Kidney (tissue), 14 donors: Measurements from ENCODE around the gene INO80. TPM values are rescaled to one million over a fixed set of nuclear protein-coding genes. Genes with fewer than 3 reads are reported as not detected.

Source experiments
- DNase-seq, 5 donors: peaks; one replicate each; pipeline ENCODE4 v3.0.0-alpha.2; 2013 to 2020
- FAIRE-seq: peaks from 2 replicates; lab custom pipeline; 2012; peaks lifted over from hg19 to GRCh38; lab: Jason Lieb, UNC
- H3K27ac ChIP-seq, 2 donors: one replicate each; pipeline ENCODE4 v1.7.0; 2013; ENCODE audit warnings: low read depth in 2 of 2, low read length in 2 of 2, inconsistent platforms in 1 of 2
- H3K27me3 ChIP-seq: one replicate; pipeline ENCODE4 v1.7.1; 2013; ENCODE audit warnings: low read length, inconsistent platforms; ENCODE audit not compliant: control insufficient read depth, insufficient read depth
- H3K36me3 ChIP-seq, 3 donors: one replicate each; pipeline versions ENCODE4 v1.7.0 to v1.7.1; 2013; ENCODE audit warnings: low read length in 3 of 3, control low read depth in 1 of 3, inconsistent platforms in 1 of 3; ENCODE audit not compliant: insufficient read depth in 3 of 3, control insufficient read depth in 2 of 3
- H3K4me1 ChIP-seq, 3 donors: one replicate each; pipeline versions ENCODE4 v1.7.0 to v1.7.1; 2013; ENCODE audit warnings: low read length in 3 of 3, inconsistent platforms in 1 of 3, low read depth in 1 of 3; ENCODE audit not compliant: control insufficient read depth in 2 of 3, insufficient read depth in 2 of 3
- H3K4me3 ChIP-seq, 3 donors: one replicate each; pipeline versions ENCODE4 v1.7.0 to v1.8.1; 2013; ENCODE audit warnings: low read length in 3 of 3, control low read depth in 1 of 3, inconsistent platforms in 1 of 3
- H3K9ac ChIP-seq, 3 donors: one replicate each; pipeline versions ENCODE4 v1.7.0 to v1.7.1; 2013; ENCODE audit warnings: low read length in 3 of 3, control low read depth in 1 of 3, inconsistent platforms in 1 of 3
- H3K9me3 ChIP-seq, 3 donors: one replicate each; pipeline versions ENCODE4 v1.7.0 to v1.7.1; 2013; ENCODE audit warnings: low read length in 3 of 3, control low read depth in 1 of 3, inconsistent platforms in 1 of 3; ENCODE audit not compliant: control insufficient read depth in 2 of 3, insufficient read depth in 1 of 3
- CTCF ChIP-seq: IDR thresholded peaks from 3 replicates; pipeline ENCODE4 v1.5.1; 2012; ENCODE audit warnings: mild to moderate bottlenecking, moderate library complexity, borderline replicate concordance; ENCODE audit not compliant: insufficient read depth; ENCODE audit errors: extremely low read depth
- intact Hi-C: fragments of 100-400 bp; cut with DNase I; formaldehyde crosslinking; loops from one replicate; pipeline ENCODE4 v1.11.1; 2022
- polyA plus RNA-seq: library from polyadenylated mRNA; stranded (reverse); fragments of 350-450 nt; fragmentation: Illumina TruSeq; extraction: RNeasy Lipid Tissue Mini Kit (QIAGEN cat#74804); gene quantifications from one replicate; pipeline ENCODE4 v1.2.3, GENCODE V29; 2014; ENCODE audit warnings: low read depth, low replicate concordance; ENCODE audit not compliant: insufficient read depth
- total RNA-seq: library from RNA; stranded (reverse); fragmentation: NEBNext Ultra II Directional; extraction: Animal tissue kit (Norgen Biotek cat#: 25700); gene quantifications from one replicate; pipeline ENCODE4 v1.2.1, GENCODE V29; 2021
- donor health status: control.
- donor health status: control.
- donor health status: control.
- donor health status: control.
- donor health status: control.
- donor health status: DM: yes; HTN: yes; CAD: no.
- donor health status: Normal renal cell carcinoma (clear cell type).

INO80 gene
- total and polyA plus RNA-seq, 2 donors from 2014 or later = 6.0 to 27.3 TPM

GRCh38 chr15:40930430-40931299 lies 185.4 kb downstream of the INO80 start:
- peak; percentile 47 for TF ChIP-seq CTCF
- Histone ChIP-seq H3K9me3 (no peaks in the 10 kb centered on the region), H3K9ac (peak overlapping the region in 2 of 3 donors; percentile 56 to 60), H3K4me3 (peak overlapping the region; percentile 41 to 64 (median 61)), H3K36me3 (no peaks in the 10 kb centered on the region), H3K27ac (peak overlapping the region in 1 of 2 donors; percentile 81), H3K4me1 (peaks cover 0 to 42% (median 4%) of the 10 kb centered on the region in 3 donors), H3K27me3 (peaks cover 11% of the 10 kb centered on the region)
- no peak for FAIRE-seq
- intact Hi-C loops = no loop called here
- peak; percentile 81 to 88 (median 82) for DNase-seq

- Histone ChIP-seq H3K27me3 (peaks cover 15% of the 10 kb centered on the region), H3K4me3 (peak overlapping the region; percentile 41 to 64 (median 61)), H3K9me3 (no peaks in the 10 kb centered on the region), H3K27ac (peak overlapping the region; percentile 28 to 43), H3K36me3 (no peaks in the 10 kb centered on the region), H3K9ac (peak overlapping the region in 2 of 3 donors; percentile 22 to 60), H3K4me1 (peaks cover 0 to 42% (median 4%) of the 10 kb centered on the region in 3 donors)
- DNase-seq (peak; percentile 75 to 88 (median 84)), FAIRE-seq (no peak)
- no peak for TF ChIP-seq CTCF
- intact Hi-C loops = no loop called here
These were observed 186.2 kb downstream of the INO80 start for GRCh38 chr15:40929660-40930429.

Other genes with a start within 250 kb of the INO80 start
- gene RHOV, start 242.0 kb downstream of the INO80 start, total RNA-seq = 3.0 TPM
- gene RHOV, start 242.0 kb downstream of the INO80 start, polyA plus RNA-seq = 4.6 TPM
- gene VPS18, start 221.8 kb downstream of the INO80 start, total RNA-seq = 28.1 TPM
- gene VPS18, start 221.8 kb downstream of the INO80 start, polyA plus RNA-seq = 21.9 TPM
- gene DLL4, start 186.9 kb downstream of the INO80 start, total RNA-seq = 9.4 TPM
- gene DLL4, start 186.9 kb downstream of the INO80 start, polyA plus RNA-seq = 5.8 TPM
- gene CHAC1, start 162.8 kb downstream of the INO80 start, total RNA-seq = 4.7 TPM
- 21.1 TPM for gene CHAC1, start 162.8 kb downstream of the INO80 start, polyA plus RNA-seq
- gene EXD1, start 114.5 kb upstream of the INO80 start, total RNA-seq = not detected
- gene EXD1, start 114.5 kb upstream of the INO80 start, polyA plus RNA-seq = not detected
- gene CHP1, start 115.0 kb upstream of the INO80 start, total RNA-seq = 171 TPM
- gene CHP1, start 115.0 kb upstream of the INO80 start, polyA plus RNA-seq = 85.5 TPM
- gene OIP5, start 216.3 kb upstream of the INO80 start, total RNA-seq = 0.94 TPM
- gene OIP5, start 216.3 kb upstream of the INO80 start, polyA plus RNA-seq = not detected
- gene NUSAP1, start 216.6 kb upstream of the INO80 start, total RNA-seq = 6.7 TPM
- gene NUSAP1, start 216.6 kb upstream of the INO80 start, polyA plus RNA-seq = 2.3 TPM